Caki2 (cell line): ENCODE data around the gene MSI2. TPM values are rescaled to one million over a fixed set of nuclear protein-coding genes. Genes with fewer than 3 reads are reported as not detected.
A peak's percentile ranks its signal among the peaks of the same experiment; 100 is the strongest.

Experiments
- DNase-seq: peaks from one replicate; pipeline ENCODE4 v3.0.0-alpha.2; 2015; ENCODE audit warnings: low read depth
- in situ Hi-C: cut with HindIII; loops from 2 replicates; pipeline ENCODE4 v1.10.0; 2016; ENCODE audit warnings: low sequenced_read_pairs, low pct_unique_long_range_greater_than_20kb, mixed read lengths
- total RNA-seq: library from RNA; depleted of rRNA; stranded (reverse); fragments of >200 nt; shearing (Covaris generic); gene quantifications from 2 replicates; pipeline ENCODE4 v1.2.3, GENCODE V29; 2014; ENCODE audit warnings: low replicate concordance

Gene MSI2
- total RNA-seq, 1 experiment from 2014 or later = 67.1 TPM

DNA sequence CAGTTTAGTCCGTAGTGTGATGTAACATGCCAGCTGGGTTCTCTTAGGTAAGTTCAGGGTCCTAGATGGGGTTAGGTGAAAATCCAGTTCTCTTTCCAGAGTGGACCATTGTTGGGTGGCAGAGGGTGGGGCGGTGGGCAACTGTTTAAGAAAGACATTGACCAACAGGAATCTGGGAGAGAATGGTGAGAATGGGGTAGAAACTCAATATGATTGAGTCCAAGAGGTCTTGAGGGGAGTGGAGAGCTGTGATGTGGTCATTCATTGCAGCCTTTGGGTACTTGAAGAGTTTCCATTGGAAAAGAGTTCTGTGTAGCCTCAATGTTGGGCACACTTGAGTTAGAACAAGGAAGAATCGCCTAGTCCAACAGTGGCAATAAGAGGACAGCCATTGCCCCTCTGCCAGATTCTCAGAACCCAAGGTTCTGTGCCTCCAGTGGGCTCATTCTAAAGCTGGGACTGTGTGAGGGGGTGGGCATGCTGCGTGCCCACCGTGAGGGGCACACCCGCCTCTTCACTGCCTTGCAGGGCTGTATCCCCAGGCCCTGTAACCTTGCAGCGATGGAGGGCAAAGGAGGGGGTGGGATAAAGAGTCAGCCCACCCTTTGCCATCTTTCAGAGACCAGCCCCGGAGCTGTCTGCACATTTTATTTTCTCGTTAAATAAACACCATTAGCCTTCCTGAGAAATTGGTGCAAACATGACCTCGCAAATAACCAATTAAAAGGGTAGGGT, 280.6 kb downstream of the MSI2 start:
- DNase-seq = no peak
- in situ Hi-C loops = no loop called here

DNA sequence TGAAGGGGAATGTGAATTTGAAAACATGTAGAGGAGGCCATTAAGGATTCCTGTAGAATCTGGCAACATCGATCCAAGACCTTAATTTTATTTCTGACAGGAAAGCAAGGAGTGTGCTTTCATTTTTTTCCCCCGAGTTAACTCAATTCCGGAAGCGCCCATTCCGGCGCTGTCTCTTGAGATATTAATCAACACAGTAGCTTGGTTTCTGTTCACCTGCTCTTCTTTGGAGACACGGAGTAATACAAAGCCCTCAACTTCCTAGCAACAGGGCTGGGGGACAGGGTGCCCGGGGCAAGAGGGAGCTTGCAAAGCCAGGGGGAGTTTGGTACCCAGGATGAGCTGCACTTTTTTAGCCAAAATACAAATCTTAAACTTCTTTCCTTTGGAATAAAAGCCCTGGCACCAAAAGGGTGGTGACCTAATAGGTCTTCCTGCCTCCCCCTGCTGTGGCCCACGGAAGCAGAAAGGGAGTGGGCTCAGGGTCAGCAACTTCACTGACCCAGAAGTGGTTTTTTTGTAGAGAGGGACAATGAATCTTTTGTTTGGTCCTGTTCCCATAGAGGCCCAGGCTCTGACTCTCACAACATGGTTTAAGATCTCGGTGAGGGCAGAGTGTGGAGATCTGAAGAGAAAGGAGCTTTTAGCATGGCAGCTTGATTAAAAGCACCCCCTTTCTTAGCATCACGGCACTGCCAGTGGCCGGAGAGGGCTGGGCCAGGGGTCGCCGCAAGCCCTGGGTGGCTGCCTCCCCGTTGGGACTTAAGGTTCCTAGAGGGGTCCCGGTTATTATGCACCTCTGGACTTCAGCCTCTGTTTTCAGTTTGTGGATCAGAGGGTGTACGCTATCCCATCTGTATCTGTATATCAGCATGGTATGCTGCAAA, 281.4 kb downstream of the MSI2 start:
- in situ Hi-C loops = no loop called here

DNA sequence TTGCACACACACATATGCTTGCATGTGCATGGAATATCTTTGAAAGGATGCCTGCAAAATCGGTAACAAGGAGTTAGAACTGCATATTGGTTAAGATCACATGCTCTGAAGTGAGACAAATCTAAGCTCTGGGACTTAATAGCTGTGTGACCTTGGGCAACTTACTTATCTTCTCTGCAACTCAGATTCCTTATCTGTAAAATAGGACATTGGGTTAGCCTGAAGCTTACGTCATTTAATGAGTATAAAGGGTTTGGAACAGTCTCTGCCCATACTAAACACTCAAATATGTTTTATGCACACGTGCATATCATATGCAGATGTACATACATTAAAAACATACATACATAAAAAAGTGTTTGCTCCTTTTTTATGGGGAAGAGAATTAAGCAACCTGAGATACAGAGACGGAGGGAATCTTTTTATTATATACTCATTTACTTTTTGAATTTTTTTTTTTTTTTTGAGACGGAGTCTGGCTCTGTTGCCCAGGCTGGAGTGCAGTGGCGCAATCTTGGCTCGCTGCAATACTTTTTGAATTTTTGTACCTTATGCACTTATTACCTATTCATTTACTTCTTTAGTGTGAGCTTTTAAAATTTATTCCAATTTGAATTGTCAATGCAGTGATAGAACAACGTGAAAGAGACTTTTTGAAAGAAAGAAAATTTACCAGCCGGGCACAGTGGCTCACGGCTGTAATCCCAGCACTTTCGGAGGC, 282.6 kb downstream of the MSI2 start:
- no peak for DNase-seq
- in situ Hi-C loops = no loop called here

More for the DNA sequence above, 281.4 kb downstream of the MSI2 start:
- DNase-seq = no peak

DNA sequence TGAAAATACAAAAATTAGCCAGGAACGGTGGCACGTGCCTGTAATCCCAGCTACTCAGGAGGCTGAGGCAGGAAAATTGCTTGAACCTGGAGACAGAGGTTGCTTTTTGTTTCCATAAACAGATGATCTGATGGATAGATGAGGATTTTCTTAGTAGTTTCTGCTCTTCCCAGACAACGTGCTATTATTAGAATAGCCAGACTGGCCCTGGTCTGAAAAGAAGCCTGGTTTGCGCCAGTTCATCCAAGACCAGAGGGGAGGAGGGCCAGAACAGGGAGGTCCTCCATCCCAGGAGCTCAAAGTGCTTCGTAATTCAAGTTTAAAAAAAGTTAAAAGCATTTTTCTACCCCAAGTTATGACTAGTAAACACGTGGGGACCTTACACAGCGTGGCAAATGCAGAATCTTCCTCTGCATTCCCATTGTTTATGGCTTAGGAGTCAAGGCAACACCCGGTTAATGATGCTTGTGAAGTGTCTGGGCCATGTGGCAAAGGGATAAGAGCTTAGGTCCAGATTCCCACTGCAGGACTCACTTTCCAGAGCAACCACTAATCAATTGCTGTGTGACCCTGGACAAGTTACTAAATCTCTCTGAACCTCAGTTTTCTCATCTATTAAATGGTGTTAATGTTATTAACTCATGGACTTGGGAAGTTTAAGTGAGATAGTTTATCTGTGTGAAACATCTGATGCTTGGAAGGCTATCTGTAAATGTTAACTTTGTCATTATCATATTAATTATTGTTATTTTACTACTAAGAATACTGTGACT, 283.4 kb downstream of the MSI2 start:
- in situ Hi-C loops = no loop called here

DNA sequence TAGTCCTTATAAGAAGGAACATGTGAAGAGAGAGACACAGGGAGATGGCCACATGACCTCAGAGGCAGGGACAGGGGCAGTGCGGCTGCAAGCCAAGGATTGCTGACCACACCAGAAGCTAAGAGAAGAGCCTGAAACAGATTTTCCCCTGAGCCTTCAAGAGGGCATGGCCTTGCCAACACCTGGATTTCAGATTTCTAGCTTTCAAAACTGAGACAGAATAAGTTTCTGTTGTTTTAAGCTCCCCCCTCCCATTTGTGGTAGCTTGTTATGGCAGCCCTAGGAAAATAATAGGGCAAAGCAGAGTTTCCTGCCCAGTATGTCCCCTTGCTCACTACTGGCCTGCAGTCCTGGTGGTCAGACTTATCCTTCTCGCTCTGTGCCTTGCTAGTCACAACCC, 284.3 kb downstream of the MSI2 start:
- in situ Hi-C loops = no loop called here
- DNase-seq = no peak

More for the DNA sequence above, 283.4 kb downstream of the MSI2 start:
- no peak for DNase-seq

DNA sequence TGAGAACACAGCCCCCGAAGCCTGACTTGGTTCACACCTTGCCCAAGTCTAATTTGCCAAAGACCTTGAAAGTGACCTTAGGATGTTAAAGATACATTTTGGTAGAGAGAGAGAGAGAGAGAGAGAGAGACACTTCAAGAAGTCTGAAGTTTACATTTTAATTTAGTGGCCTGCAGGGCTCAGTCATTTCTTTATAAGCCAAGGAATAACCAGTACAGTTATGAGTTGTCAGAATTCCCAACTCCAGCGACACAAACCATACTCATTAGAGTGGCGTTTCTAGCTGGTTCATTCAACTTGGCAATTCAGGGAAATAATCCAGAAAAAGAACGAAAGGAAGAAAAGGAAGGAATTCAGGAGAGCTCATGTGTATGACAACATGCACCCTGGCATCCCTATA, 284.7 kb downstream of the MSI2 start:
- in situ Hi-C loops = no loop called here
- no peak for DNase-seq

DNA sequence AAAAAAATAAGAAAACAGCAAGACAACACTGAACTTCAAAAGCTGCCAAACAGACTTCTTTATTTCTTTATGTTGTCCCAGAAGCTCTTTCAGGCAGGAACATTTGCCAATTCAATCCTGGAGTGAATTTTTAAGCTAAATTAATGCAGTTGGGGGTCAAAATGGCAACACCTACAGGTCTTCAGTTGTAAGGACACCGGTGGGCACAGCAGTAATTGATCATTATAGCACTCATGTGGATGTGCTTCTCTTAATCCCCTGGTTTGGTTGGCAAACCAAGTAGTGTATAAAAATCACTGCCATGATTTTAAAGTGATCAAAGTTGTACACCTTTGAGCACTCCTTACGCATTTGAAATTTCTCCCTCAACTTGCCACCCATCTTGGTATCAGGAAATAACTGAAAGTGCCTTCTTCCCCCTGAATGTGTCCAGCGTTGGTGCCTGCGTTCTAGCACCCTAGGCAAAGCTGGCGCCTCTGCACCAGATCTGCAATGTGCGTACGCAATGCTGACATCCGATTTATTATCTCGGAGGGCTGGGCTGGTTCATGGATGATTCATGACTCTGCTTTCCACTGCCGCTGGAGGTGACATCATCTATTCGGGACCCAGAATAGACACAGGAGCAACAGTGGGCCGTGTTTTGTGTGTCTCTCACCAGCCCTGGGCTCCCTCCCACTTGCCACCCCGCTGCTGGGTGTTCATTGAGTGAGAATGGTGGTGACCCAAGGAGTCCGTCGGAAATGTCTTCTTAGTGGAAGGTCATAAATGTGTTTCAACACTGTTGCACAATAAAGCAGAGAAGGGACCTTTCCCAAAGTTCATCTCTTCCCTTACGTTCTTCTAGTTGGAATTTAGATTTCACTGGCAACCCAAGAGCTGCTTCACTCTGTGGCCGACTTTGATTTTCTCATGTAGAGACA, 285.4 kb downstream of the MSI2 start:
- peak; percentile 69 for DNase-seq
- in situ Hi-C loops = no loop called here

DNA sequence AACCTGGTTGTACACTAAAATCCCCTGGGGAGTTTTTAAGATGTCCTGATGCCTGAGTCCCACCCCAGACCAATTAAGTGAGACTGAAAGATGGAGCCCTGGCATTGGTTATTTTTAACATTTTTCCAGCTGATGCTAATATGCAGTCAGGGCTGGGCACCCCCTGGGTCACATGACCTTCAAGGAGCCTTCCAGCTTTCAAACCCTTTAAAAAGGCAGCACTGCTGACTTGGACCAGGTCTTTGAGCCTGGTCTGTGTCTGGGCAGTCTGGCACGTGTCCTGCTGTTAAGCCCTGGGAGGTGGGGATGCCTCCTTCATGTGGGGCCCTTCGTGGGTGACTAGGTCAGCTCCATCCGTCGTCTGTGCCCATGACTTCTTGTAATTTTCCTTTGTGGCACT, 286.2 kb downstream of the MSI2 start:
- DNase-seq = no peak
- in situ Hi-C loops = no loop called here

DNA sequence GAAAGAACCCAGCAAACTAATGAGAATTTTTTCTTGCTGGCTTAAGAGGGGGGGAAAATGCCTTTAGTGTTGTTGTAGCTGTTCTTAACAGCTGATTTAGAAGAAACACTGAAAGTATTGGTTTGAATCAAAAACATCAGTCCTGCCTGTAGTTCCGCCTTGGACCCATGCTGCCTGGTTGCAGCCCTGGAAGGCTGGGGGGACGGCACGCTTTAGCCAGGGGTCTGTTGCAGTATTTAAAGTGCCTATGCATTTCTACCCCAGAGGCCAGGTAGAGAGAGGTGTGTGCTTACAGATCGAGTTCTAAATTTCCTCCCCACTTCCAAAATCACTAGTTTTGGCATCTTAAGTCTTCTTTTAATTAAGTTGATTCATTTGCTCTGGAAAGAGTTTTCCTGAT, 286.9 kb downstream of the MSI2 start:
- DNase-seq = no peak
- in situ Hi-C loops = no loop called here

DNA sequence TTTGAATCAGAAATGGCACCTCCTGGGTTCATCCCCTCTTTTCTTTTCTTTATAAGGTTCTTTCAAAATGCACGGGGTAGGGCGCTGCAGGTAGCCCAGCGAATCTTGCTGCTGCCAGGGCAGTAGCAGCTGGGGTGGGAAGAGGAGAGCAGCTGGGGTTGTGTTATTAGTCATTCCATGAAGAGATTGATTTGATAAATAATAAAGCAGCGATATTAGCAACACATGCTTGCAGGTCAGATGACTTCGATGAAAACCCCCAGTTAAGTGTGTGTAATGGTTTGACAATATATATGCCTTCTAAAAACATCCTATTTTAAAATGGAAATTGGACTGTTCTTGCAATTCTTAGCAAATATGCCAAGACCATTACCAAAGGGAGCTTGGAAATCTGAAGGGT, 288.1 kb downstream of the MSI2 start:
- DNase-seq = no peak
- in situ Hi-C loops = no loop called here

DNA sequence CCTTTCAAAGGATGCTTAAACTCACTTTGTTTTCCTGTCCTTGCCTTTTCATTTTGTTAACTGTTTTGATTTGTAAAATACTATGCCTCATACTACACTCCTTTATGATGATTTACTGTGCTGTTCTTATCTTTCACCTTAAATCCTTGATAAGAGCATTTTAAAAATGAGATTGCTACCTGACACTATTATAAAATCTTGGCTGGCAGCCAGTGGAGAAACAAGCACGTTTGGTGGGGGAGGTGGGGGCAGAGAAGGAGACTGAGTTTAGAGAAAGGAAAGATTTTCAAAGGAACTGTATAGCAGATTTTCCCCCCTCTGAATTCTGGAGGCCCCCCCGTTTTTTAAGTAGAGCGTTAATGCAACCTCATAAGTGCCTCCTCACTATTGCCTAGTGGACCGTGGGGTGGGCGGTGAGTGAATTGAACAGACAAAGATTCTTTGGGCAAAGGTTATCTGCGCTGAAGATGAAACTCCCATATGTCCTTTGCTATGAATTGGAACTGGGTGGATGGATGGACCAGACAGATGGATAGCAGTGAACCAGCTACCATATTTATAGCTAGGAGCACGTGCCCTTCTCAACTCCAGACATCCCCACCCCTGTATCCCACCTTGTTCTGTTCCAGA, 288.6 kb downstream of the MSI2 start:
- in situ Hi-C loops = no loop called here
- DNase-seq = no peak

DNA sequence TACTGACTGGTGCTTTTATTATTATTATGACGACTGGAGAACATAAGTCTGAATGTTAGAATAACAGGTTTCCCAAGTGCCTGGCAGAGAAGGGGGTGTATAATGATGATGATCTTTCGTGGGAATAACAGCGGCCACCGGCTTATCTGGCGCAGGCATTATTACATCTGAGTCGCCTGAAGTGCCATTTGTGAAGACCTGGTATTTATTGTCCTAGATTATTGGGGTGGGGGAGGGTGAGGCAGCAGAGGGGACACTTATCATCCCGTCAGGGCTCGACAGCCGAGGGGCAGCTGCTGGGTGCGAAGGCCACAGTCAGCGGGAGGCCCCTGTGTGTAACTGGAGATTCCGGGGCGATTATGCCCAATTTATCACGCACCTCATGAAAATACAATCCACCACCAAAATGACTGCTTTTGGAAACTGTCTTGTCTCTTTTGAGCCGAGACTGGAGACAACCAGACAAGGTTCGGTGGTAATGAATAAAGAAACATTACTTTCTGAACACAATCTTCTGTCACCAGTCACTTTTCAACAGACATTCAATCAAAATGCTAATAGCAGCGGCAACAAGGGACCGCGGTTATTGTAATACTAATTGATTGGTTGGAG, 289.5 kb downstream of the MSI2 start:
- in situ Hi-C loops = no loop called here
- no peak for DNase-seq

DNA sequence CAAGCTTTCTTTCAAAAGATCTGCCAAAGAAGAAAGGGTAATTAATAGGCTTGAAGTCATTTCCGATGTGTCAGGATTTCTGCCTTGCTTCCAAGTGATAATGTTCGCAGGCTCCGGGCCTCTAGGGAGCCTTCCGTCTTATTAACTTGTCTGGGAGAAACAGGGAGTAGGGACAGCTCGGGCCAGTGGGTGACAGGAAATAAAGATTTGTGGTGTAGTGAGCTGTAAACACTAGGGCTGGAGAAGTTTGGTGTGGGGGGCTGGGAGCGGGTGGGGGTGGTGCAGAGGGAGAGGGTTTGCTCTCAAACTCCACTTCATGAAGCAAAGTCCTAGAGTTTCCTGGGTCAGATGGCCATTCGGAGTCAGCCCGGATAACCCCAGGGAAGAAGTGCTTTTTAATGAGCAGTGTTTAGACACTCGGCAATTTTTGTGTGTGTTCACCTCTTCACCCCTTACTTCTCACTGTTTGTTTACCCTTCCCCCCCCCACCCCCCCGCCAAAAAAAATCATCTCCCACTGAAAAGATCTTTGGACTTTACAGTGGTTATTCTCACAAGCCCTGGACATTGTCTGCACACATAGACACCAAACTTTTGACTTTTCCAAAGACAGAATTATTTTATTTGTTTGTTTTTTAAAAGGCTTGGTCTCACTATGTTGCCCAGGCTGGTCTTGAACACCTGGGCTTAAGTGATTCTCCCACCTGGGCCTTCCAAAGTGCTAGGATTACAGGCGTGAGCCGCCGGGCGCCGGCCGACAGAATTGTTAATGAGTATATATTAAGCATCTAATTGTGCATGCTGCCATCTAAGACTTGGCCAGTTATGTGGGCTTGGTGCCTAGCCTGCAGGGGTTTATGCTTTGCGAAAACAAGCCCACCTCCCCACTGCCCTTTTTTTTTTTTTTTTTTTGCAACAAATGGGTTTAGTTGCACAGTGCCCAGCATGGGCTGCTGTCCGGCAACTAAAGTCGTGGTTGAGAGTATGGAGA, 292.4 kb downstream of the MSI2 start:
- DNase-seq = no peak
- in situ Hi-C loops = no loop called here

- in situ Hi-C loops = no loop called here
- DNase-seq = no peak
Observed at GRCh38 chr17:57549468-57549867, 293.1 kb downstream of the MSI2 start.

- in situ Hi-C loops = no loop called here
- DNase-seq = no peak
Observed at GRCh38 chr17:57550016-57550415, 293.7 kb downstream of the MSI2 start.
